ACC112 (cell line): Measurements from ENCODE around the gene CCDC12.

Experiments
- H2AFZ ChIP-seq: fragments of 200-600 bp; sonication (generic); one replicate; pipeline ENCODE4 v1.6.0; 2017; ENCODE audit warnings: antibody characterized with exemption, low read length; ENCODE audit not compliant: unreplicated experiment
- H3K27ac ChIP-seq: fragments of 200-600 bp; sonication (generic); 2 replicates; pipeline ENCODE4 v1.5.1; 2014; ENCODE audit warnings: low read depth, mild to moderate bottlenecking, antibody characterized with exemption, low read length, moderate library complexity
- H3K27me3 ChIP-seq: fragments of 200-600 bp; sonication (generic); 2 replicates; pipeline ENCODE4 v1.6.1; 2014; ENCODE audit warnings: mild to moderate bottlenecking, antibody characterized with exemption, low read length, moderate library complexity, mixed read lengths; ENCODE audit not compliant: insufficient read depth
- H3K36me3 ChIP-seq: fragments of 200-600 bp; sonication (generic); 2 replicates; pipeline ENCODE4 v1.6.1; 2016; ENCODE audit warnings: mild to moderate bottlenecking, antibody characterized with exemption, low read length, moderate library complexity, mixed read lengths; ENCODE audit not compliant: insufficient read depth
- H3K4me1 ChIP-seq: fragments of 200-600 bp; sonication (generic); one replicate; pipeline ENCODE4 v1.6.1; 2016; ENCODE audit warnings: low read length, mixed read lengths; ENCODE audit not compliant: insufficient read depth, unreplicated experiment, control insufficient read depth
- H3K4me3 ChIP-seq: fragments of 200-600 bp; sonication (generic); 2 replicates; pipeline ENCODE4 v1.5.1; 2014; ENCODE audit warnings: mild to moderate bottlenecking, low read depth, low read length
- H3K79me2 ChIP-seq: fragments of 200-600 bp; sonication (generic); one replicate; pipeline ENCODE4 v1.6.0; 2016; ENCODE audit warnings: low read length; ENCODE audit not compliant: control insufficient read depth, unreplicated experiment, insufficient read depth

Gene CCDC12

GRCh38 chr3:46935168-46935858 lies 41.2 kb downstream of the CCDC12 start:
- H3K4me1 ChIP-seq: peaks cover 70% of the 10 kb centered on the region
- H3K27me3 ChIP-seq: no peaks in the 10 kb centered on the region
- H3K27ac ChIP-seq: peak overlapping the region; percentile 94
- H2AFZ ChIP-seq: no peak overlapping the region
- peak overlapping the region; percentile 17; the same call in 1 of the 2 replicates for H3K4me3 ChIP-seq
- peaks cover 45% of the 10 kb centered on the region for H3K79me2 ChIP-seq
- peaks cover 5% of the 10 kb centered on the region; the same call in 1 of the 2 replicates for H3K36me3 ChIP-seq

- Histone ChIP-seq H3K4me1 (peaks cover 74% of the 10 kb centered on the region), H3K79me2 (peaks cover 50% of the 10 kb centered on the region), H3K27ac (peak overlapping the region; percentile 94), H3K36me3 (0 out of 2 replicates have a peak, but pooled peaks cover 3% of the 10 kb centered on the region), H2AFZ (no peak overlapping the region), H3K27me3 (no peaks in the 10 kb centered on the region), H3K4me3 (peak overlapping the region; percentile 17; the same call in 1 of the 2 replicates)
These were observed 41.9 kb downstream of the CCDC12 start for GRCh38 chr3:46934498-46935167.

GRCh38 chr3:46934072-46934471 lies 42.5 kb downstream of the CCDC12 start:
- Histone ChIP-seq H3K79me2 (peaks cover 53% of the 10 kb centered on the region), H3K36me3 (0 out of 2 replicates have a peak, but pooled peaks cover 3% of the 10 kb centered on the region), H3K4me1 (peaks cover 74% of the 10 kb centered on the region), H2AFZ (no peak overlapping the region), H3K27ac (peak overlapping the region; percentile 94), H3K4me3 (no peak overlapping the region; the same call in 1 of the 2 replicates), H3K27me3 (no peaks in the 10 kb centered on the region)

- peaks cover 60% of the 10 kb centered on the region for H3K79me2 ChIP-seq
- H3K27ac ChIP-seq: peak overlapping the region; percentile 18; the same call in 1 of the 2 replicates
- H3K27me3 ChIP-seq: no peaks in the 10 kb centered on the region
- no peak overlapping the region for H2AFZ ChIP-seq
- peaks cover 74% of the 10 kb centered on the region for H3K4me1 ChIP-seq
- H3K4me3 ChIP-seq: no peak overlapping the region
- peaks cover 3% of the 10 kb centered on the region; the same call in 1 of the 2 replicates for H3K36me3 ChIP-seq
These were observed 43.3 kb downstream of the CCDC12 start for GRCh38 chr3:46933261-46933660.

- Histone ChIP-seq H3K4me1 (peaks cover 74% of the 10 kb centered on the region), H3K27me3 (no peaks in the 10 kb centered on the region), H3K4me3 (0 out of 2 replicates have a peak overlapping the region, but pooled peaks have one; percentile 57), H3K36me3 (peaks cover 3% of the 10 kb centered on the region; the same call in 1 of the 2 replicates), H3K79me2 (peaks cover 63% of the 10 kb centered on the region), H3K27ac (peak overlapping the region; percentile 61), H2AFZ (no peak overlapping the region)
These were observed 43.9 kb downstream of the CCDC12 start for GRCh38 chr3:46932455-46933225.

GRCh38 chr3:46931631-46932331 lies 44.8 kb downstream of the CCDC12 start:
- Histone ChIP-seq H3K27me3 (no peaks in the 10 kb centered on the region), H3K4me1 (peaks cover 67% of the 10 kb centered on the region), H3K27ac (peak overlapping the region; percentile 61), H3K4me3 (peak overlapping the region; percentile 57; the same call in 1 of the 2 replicates), H2AFZ (no peak overlapping the region), H3K79me2 (peaks cover 65% of the 10 kb centered on the region), H3K36me3 (peaks cover 3% of the 10 kb centered on the region; the same call in 1 of the 2 replicates)

GRCh38 chr3:46930945-46931403 lies 45.6 kb downstream of the CCDC12 start:
- H2AFZ ChIP-seq: no peak overlapping the region
- peak overlapping the region; percentile 61; the same call in 1 of the 2 replicates for H3K27ac ChIP-seq
- H3K36me3 ChIP-seq: no peaks in the 10 kb centered on the region; the same call in 1 of the 2 replicates
- peaks cover 65% of the 10 kb centered on the region for H3K4me1 ChIP-seq
- H3K27me3 ChIP-seq: no peaks in the 10 kb centered on the region
- peaks cover 68% of the 10 kb centered on the region for H3K79me2 ChIP-seq
- H3K4me3 ChIP-seq: no peak overlapping the region

- Histone ChIP-seq H3K27me3 (no peaks in the 10 kb centered on the region), H3K4me1 (peaks cover 62% of the 10 kb centered on the region), H3K36me3 (no peaks in the 10 kb centered on the region; the same call in 1 of the 2 replicates), H3K27ac (peak overlapping the region; percentile 61; the same call in 1 of the 2 replicates), H3K79me2 (peaks cover 68% of the 10 kb centered on the region), H3K4me3 (no peak overlapping the region), H2AFZ (no peak overlapping the region)
These were observed 46.2 kb downstream of the CCDC12 start for GRCh38 chr3:46930166-46930944.

GRCh38 chr3:46929324-46929723 lies 47.2 kb downstream of the CCDC12 start:
- no peak overlapping the region for H3K27ac ChIP-seq
- no peak overlapping the region for H3K4me3 ChIP-seq
- peaks cover 52% of the 10 kb centered on the region for H3K4me1 ChIP-seq
- H2AFZ ChIP-seq: no peak overlapping the region
- H3K27me3 ChIP-seq: no peaks in the 10 kb centered on the region
- peaks cover 67% of the 10 kb centered on the region for H3K79me2 ChIP-seq
- H3K36me3 ChIP-seq: no peaks in the 10 kb centered on the region; the same call in 1 of the 2 replicates
